ENCODE results near the gene C18orf32.
"Not testable (repeated sequence)": the region's sequence is repeated elsewhere in the genome, so short reads cannot be mapped to it uniquely, and the experiment has no call there.

Gene C18orf32

GRCh38 chr18:49524951-49525350, 37.9 kb upstream of the C18orf32 start:
- TF ChIP-seq, protein P1, sequence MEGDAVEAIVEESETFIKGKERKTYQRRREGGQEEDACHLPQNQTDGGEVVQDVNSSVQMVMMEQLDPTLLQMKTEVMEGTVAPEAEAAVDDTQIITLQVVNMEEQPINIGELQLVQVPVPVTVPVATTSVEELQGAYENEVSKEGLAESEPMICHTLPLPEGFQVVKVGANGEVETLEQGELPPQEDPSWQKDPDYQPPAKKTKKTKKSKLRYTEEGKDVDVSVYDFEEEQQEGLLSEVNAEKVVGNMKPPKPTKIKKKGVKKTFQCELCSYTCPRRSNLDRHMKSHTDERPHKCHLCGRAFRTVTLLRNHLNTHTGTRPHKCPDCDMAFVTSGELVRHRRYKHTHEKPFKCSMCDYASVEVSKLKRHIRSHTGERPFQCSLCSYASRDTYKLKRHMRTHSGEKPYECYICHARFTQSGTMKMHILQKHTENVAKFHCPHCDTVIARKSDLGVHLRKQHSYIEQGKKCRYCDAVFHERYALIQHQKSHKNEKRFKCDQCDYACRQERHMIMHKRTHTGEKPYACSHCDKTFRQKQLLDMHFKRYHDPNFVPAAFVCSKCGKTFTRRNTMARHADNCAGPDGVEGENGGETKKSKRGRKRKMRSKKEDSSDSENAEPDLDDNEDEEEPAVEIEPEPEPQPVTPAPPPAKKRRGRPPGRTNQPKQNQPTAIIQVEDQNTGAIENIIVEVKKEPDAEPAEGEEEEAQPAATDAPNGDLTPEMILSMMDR (IDR thresholded peaks at IDR 0.05; ENCODE audit: low read depth, low read length) = no peak
- no peak overlapping the region for H3K4me3 ChIP-seq (replicated peaks in 1 of 2; ENCODE audit: low read depth in 2 of 2, low read length in 2 of 2)

GRCh38 chr18:49524349-49524748, 37.3 kb upstream of the C18orf32 start:
- TF ChIP-seq, protein P1 (IDR thresholded peaks at IDR 0.05; ENCODE audit: low read depth, low read length) = no peak
- H3K4me3 ChIP-seq (replicated peaks in 1 of 2; ENCODE audit: low read depth in 2 of 2, low read length in 2 of 2) = no peak overlapping the region
- no peak for DNase-seq (ENCODE audit: low read depth in 2 of 2)

More at GRCh38 chr18:49524951-49525350, 37.9 kb upstream of the C18orf32 start:
- DNase-seq (ENCODE audit: low read depth in 2 of 2) = no peak

DNA sequence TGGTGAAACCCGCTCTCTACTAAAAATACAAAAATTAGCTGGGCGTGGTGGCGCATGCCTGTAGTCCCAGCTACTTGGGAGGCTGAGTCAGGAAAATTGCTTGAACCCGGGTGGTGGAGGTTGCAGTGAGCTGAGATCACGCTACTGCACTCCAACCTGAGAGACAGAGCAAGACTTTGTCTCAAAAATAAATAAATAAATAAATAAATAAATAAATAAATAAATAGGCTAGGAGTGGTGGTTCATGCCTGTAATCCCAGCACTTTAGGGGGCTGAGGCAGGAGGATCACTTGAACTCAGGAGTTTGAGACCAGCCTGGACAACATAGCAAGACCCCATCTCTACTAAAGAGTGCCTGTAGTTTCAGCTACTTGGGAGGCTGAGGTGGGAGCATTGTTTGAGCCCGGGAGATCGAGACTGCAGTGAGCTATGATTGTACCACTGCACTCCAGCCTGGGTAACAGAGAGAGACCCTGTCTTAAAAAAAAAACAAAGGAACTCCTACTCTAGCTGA, 36.6 kb upstream of the C18orf32 start:
- DNase-seq (ENCODE audit: low read depth in 2 of 2); H3K4me3 ChIP-seq (replicated peaks in 1 of 2; ENCODE audit: low read depth in 2 of 2, low read length in 2 of 2): not testable (repeated sequence)

DNA sequence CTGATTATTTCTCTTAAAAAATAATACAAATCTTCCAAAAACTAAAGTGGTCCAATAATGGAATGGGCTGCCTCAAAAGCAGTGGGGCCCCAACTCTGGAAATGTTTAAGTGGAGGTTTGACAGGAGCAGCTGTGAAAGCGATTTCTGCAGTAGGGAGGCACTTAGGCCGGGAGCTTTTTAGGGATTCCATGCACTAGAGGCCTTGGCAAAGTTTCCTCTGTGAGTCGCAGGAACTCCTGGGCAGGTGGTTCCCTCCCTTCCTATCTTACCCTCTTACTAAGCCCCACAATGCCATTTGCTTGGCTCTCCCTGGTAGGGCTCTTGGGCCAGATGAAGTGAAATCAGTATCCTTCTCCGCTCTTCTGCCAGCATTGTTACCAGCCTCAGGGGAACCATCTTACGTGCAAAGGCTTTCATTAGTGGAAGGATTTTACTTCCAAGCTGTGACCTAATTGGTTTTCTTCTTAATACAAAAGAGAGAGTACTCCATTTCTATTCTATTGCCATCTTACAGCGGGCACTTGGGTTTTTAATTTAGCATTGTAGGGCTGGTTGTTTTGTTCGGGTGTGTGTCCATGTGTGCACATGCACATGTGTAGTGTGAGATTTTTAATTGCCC, 34.3 kb upstream of the C18orf32 start:
- TF ChIP-seq, protein P1 (IDR thresholded peaks at IDR 0.05; ENCODE audit: low read depth, low read length) = no peak
- no peak overlapping the region for H3K4me3 ChIP-seq (replicated peaks in 1 of 2; ENCODE audit: low read depth in 2 of 2, low read length in 2 of 2)
- no peak for DNase-seq (ENCODE audit: low read depth in 2 of 2)

DNA sequence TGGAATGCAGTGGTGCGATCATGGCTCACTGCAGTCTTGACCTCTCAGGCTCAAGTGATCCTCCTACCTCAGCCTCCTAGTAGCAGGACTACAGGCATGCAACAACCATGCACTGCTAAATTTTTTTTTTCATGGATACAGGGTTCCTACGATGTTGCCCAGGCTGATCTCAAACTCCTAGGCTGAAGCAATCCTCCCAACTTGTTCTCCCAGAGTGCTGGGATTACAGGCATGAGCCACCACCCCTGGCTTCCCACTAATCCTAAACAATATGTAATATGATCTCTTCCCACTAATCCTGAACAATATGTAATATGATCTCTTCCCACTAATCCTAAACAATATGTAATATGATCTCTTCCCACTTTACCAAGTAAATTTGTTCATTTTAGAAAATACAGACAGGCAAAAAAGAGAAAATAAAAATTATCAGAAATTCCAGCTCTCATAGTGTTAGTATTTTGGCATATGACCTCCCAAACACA, 33.7 kb upstream of the C18orf32 start:
- peak; percentile 25 to 29 for DNase-seq (ENCODE audit: low read depth in 2 of 2)
- TF ChIP-seq, protein P1 (IDR thresholded peaks at IDR 0.05; ENCODE audit: low read depth, low read length) = no peak
- no peak overlapping the region for H3K4me3 ChIP-seq (replicated peaks in 1 of 2; ENCODE audit: low read depth in 2 of 2, low read length in 2 of 2)

DNA sequence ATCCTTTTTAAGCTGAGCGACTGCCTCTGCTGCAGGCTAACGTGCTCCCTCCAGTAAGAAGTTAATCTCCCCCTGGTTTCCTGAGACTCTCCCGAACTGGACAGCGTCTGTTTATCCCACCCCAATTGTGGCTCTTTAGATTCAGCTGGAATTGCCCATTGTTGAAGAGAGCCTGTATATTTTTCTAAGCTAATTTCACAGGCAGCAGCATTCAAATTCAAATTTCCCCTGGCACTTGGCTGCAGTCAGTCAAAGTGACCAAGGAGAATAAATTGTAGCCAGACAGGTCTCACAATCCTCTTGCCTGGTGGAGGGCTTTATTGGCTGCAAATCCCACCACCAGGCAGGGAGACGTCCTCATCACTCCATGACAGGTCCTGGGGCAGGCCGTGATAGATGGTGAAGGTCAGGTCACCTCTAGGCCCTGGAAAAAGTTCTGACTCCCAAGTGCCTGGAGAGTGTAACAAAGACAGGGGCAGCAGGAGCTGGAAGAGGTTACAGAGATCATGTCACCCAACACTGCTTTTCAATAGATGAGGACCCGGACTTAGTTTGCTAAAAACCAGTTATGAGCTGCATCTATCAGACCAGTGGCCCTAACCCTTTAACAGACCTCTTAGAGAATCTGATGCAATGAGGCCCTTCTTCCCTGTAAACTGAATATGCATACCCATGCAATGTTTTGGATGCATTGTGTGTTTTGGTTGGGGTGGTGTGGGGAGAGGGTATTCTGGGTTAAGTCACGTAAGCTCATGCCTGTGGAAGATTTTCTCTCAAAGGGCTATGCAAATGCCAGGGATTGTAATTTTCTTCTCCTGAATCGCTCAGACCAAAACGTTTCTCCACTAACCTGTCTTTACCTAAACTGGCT, 32.3 kb upstream of the C18orf32 start:
- H3K4me3 ChIP-seq (replicated peaks in 1 of 2; ENCODE audit: low read depth in 2 of 2, low read length in 2 of 2) = no peak overlapping the region
- TF ChIP-seq, protein P1 (IDR thresholded peaks at IDR 0.05; ENCODE audit: low read depth, low read length) = no peak
- no peak for DNase-seq (ENCODE audit: low read depth in 2 of 2)

- TF ChIP-seq, protein P1 (IDR thresholded peaks at IDR 0.05; ENCODE audit: low read depth, low read length) = no peak
- no peak for DNase-seq (ENCODE audit: low read depth in 2 of 2)
- H3K4me3 ChIP-seq (replicated peaks in 1 of 2; ENCODE audit: low read depth in 2 of 2, low read length in 2 of 2) = no peak overlapping the region
Observed at GRCh38 chr18:49517483-49517882, 30.4 kb upstream of the C18orf32 start.

Data from cardiac fibroblast (primary cell).